Stimulated activated CD8-positive, alpha-beta memory T cell treated with anti-CD3 and anti-CD28 coated beads, Interleukin-15, amount 100 ng/mL, for 4 hours (primary cell): ENCODE measurements around the gene MSANTD7.

Experiments
- DNase-seq, 2 donors: peaks; one replicate each; pipeline ENCODE4 v3.0.0-alpha.2; 2020; ENCODE audit warnings: low read depth in 2 of 2

MSANTD7 gene

DNA sequence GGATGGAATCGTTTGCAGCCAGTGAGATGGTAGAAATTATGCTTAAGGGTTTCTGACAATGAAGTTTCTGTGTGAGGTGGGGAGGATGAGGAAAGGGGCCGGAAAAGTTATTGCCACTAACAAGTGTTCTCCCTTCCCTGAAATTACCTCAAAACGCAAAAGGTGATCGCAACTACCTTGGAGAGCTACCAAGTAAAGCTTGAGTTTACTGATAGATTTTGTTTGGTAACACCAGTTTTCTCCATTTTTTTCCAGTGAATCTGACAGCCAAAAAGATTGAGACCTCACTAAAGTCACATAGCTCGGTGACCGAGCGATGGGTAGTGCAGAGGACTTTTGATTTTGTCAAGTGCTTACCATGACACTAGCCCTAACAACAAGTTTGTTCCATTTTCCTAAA is 42.1 kb downstream of the MSANTD7 start:
- no peak for DNase-seq

DNA sequence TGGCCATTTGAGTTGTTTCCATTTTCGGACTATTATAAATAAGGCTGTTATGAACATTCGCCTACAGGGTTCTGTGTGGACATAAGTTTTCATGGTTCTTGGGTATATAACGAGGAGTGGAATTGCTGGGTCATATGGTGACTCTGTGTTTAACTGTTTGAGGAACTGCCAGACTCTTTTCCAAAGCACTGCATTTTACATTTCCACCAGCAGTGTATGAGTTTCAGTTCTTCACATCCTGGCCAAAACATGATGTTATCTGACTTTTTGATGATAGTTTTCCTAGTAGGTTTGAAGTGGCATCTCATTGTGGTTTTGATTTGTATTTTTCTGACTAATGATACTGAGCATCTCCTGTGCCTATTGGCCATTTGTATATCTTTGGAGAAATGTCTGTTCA is 46.0 kb downstream of the MSANTD7 start:
- no peak for DNase-seq
